OCI-LY1 (cell line): ENCODE measurements around the gene MTX1.
"Not testable (repeated sequence)": the region's sequence is repeated elsewhere in the genome, so short reads cannot be mapped to it uniquely, and the experiment has no call there.

Experiments
- H2AFZ ChIP-seq: fragments of 200-600 bp; sonication (generic), shearing (Covaris generic); 2 replicates; pipeline ENCODE4 v1.6.0; 2014; ENCODE audit warnings: antibody characterized with exemption, mild to moderate bottlenecking, low read length
- H3F3A ChIP-seq: fragments of 200-600 bp; sonication (generic), shearing (Covaris generic); 2 replicates; pipeline ENCODE4 v1.6.0; 2014; ENCODE audit warnings: mild to moderate bottlenecking, antibody characterized with exemption, low read length, moderate library complexity; ENCODE audit not compliant: insufficient read depth
- H3K27ac ChIP-seq: fragments of 200-600 bp; sonication (generic); 2 replicates; pipeline ENCODE4 v1.5.1; 2014; ENCODE audit warnings: low read length, mixed run types, mild to moderate bottlenecking, low read depth; ENCODE audit not compliant: poor library complexity, severe bottlenecking
- H3K27me3 ChIP-seq: fragments of 200-600 bp; sonication (generic); 2 replicates; pipeline ENCODE4 v1.6.0; 2014; ENCODE audit warnings: antibody characterized with exemption, mild to moderate bottlenecking, low read length, moderate library complexity; ENCODE audit not compliant: insufficient read depth
- H3K36me3 ChIP-seq: fragments of 200-600 bp; sonication (generic); 2 replicates; pipeline ENCODE4 v1.6.1; 2014; ENCODE audit warnings: mild to moderate bottlenecking, antibody characterized with exemption, low read length, moderate library complexity, mixed read lengths; ENCODE audit not compliant: insufficient read depth
- H3K4me1 ChIP-seq: fragments of 200-600 bp; sonication (generic); 2 replicates; pipeline ENCODE4 v1.5.1; 2014; ENCODE audit warnings: mild to moderate bottlenecking, low read length, moderate library complexity; ENCODE audit not compliant: insufficient read depth, severe bottlenecking
- H3K4me2 ChIP-seq: fragments of 200-600 bp; sonication (generic), shearing (Covaris generic); 2 replicates; pipeline ENCODE4 v1.6.1; 2014; ENCODE audit warnings: low read length
- H3K4me3 ChIP-seq: fragments of 200-600 bp; sonication (generic); 2 replicates; pipeline ENCODE4 v1.5.1; 2014; ENCODE audit warnings: low read length, low read depth, mild to moderate bottlenecking, mixed read lengths; ENCODE audit not compliant: poor library complexity, severe bottlenecking
- H3K79me2 ChIP-seq: fragments of 200-600 bp; shearing (Covaris generic); 2 replicates; pipeline ENCODE4 v1.6.1; 2016; ENCODE audit warnings: mixed run types, low read length, mixed read lengths; ENCODE audit not compliant: insufficient read depth
- H3K9ac ChIP-seq: fragments of 200-600 bp; sonication (generic), shearing (Covaris generic); 2 replicates; pipeline ENCODE4 v1.6.1; 2014; ENCODE audit warnings: mild to moderate bottlenecking, low read length, mixed read lengths
- H3K9me2 ChIP-seq: fragments of 200-600 bp; sonication (generic), shearing (Covaris generic); 2 replicates; pipeline ENCODE4 v1.6.1; 2014; ENCODE audit warnings: low read depth, mild to moderate bottlenecking, low read length, mixed read lengths
- H3K9me3 ChIP-seq: fragments of 200-600 bp; shearing (Covaris generic); 2 replicates; pipeline ENCODE4 v1.6.1; 2014; ENCODE audit warnings: low read length, mixed read lengths
- H4K20me1 ChIP-seq: fragments of 200-600 bp; sonication (generic), shearing (Covaris generic); 2 replicates; pipeline ENCODE4 v1.6.0; 2016; ENCODE audit warnings: mild to moderate bottlenecking, low read length; ENCODE audit not compliant: insufficient read depth
- EZH2 ChIP-seq: fragments of 200-600 bp; sonication (generic), shearing (Covaris generic); IDR thresholded peaks from 2 replicates; pipeline ENCODE4 v1.8.0; 2017; ENCODE audit warnings: borderline replicate concordance, mixed run types, mild to moderate bottlenecking, antibody characterized with exemption, low read length, moderate library complexity, mixed read lengths
- TF ChIP-seq, protein P1 (sequence below): fragments of 200-600 bp; sonication (generic), shearing (Covaris generic); IDR thresholded peaks from 2 replicates; pipeline ENCODE4 v1.5.1; 2017; ENCODE audit warnings: mild to moderate bottlenecking, antibody characterized with exemption, low read length, moderate library complexity, mixed read lengths

Gene MTX1

GRCh38 chr1:155207806-155208540, 522 bp upstream of the MTX1 start, which contains the start of gene THBS3:
TSS of gene THBS3 (minus strand) at chr1:155207897. CDS start at chr1:155207876, 21 bp downstream.
- peak within 1 kb of the TSS; percentile 94 for H3K4me3 ChIP-seq
- peak within 1 kb of the TSS; percentile 81 for H3K9ac ChIP-seq
- H3K9me2 ChIP-seq, result no peaks in the 10 kb centered on the region
- no peak for TF ChIP-seq EZH2
- H3K4me2 ChIP-seq, result peak within 1 kb of the TSS; percentile 95
- peaks cover 4% of the 10 kb centered on the region; the same call in 1 of the 2 replicates for H3F3A ChIP-seq
- H3K79me2 ChIP-seq, result no peaks in the 10 kb centered on the region
- no peaks in the 10 kb centered on the region for H3K36me3 ChIP-seq
- no peak within 1 kb of the TSS for H2AFZ ChIP-seq
- no peaks in the 10 kb centered on the region for H3K9me3 ChIP-seq
- peaks cover 31% of the 10 kb centered on the region for H3K4me1 ChIP-seq
- no peaks in the 10 kb centered on the region for H3K27me3 ChIP-seq
- no peaks in the 10 kb centered on the region for H4K20me1 ChIP-seq
- peak within 1 kb of the TSS; percentile 58 for H3K27ac ChIP-seq

DNA sequence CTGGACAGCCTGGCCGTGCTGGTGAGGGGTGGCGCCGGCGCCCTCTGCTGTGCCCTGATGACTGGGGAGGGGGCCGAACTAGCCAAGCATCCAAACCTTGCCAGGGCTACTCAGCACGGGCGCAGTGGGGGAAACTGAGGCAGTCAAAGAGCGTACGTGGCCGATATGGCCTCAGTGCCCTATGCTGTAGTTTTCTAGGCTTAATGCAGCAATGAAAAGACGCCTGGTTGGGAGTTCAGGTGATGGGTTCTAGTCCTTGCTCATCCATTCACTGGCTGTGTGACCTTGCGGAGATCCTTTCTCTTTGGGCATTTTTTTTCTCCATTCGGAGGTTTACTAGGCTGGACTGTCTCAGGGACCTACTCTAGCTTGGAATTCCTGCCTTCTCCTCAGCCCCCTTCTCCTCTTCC, 822 bp downstream of the MTX1 start:
- peaks cover 31% of the 10 kb centered on the region for H3K4me1 ChIP-seq
- TF ChIP-seq EZH2, result no peak
- TF ChIP-seq, protein P1, sequence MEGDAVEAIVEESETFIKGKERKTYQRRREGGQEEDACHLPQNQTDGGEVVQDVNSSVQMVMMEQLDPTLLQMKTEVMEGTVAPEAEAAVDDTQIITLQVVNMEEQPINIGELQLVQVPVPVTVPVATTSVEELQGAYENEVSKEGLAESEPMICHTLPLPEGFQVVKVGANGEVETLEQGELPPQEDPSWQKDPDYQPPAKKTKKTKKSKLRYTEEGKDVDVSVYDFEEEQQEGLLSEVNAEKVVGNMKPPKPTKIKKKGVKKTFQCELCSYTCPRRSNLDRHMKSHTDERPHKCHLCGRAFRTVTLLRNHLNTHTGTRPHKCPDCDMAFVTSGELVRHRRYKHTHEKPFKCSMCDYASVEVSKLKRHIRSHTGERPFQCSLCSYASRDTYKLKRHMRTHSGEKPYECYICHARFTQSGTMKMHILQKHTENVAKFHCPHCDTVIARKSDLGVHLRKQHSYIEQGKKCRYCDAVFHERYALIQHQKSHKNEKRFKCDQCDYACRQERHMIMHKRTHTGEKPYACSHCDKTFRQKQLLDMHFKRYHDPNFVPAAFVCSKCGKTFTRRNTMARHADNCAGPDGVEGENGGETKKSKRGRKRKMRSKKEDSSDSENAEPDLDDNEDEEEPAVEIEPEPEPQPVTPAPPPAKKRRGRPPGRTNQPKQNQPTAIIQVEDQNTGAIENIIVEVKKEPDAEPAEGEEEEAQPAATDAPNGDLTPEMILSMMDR, result no peak
- H3K9me3 ChIP-seq, result no peaks in the 10 kb centered on the region
- H3K27me3 ChIP-seq, result no peaks in the 10 kb centered on the region
- peak overlapping the region; percentile 95 for H3K4me2 ChIP-seq
- H3K79me2 ChIP-seq, result no peaks in the 10 kb centered on the region
- H3K9ac ChIP-seq, result peak overlapping the region; percentile 81
- no peak overlapping the region for H2AFZ ChIP-seq
- H3K9me2 ChIP-seq, result no peaks in the 10 kb centered on the region
- H3K27ac ChIP-seq, result peak overlapping the region; percentile 15
- peak overlapping the region; percentile 94 for H3K4me3 ChIP-seq
- H3K36me3 ChIP-seq, result no peaks in the 10 kb centered on the region
- no peaks in the 10 kb centered on the region for H4K20me1 ChIP-seq
- H3F3A ChIP-seq, result peaks cover 4% of the 10 kb centered on the region; the same call in 1 of the 2 replicates

GRCh38 chr1:155210314-155211104, 2.0 kb downstream of the MTX1 start:
- Histone ChIP-seq H3K9me2 (no peaks in the 10 kb centered on the region), H4K20me1 (no peaks in the 10 kb centered on the region), H3K9ac (no peak overlapping the region; the same call in 1 of the 2 replicates), H3K79me2 (no peaks in the 10 kb centered on the region), H2AFZ (no peak overlapping the region), H3K4me3 (peak overlapping the region; percentile 94), H3K4me1 (peaks cover 31% of the 10 kb centered on the region), H3K4me2 (peak overlapping the region; percentile 95), H3K9me3 (no peaks in the 10 kb centered on the region), H3F3A (peaks cover 4% of the 10 kb centered on the region; the same call in 1 of the 2 replicates), H3K36me3 (no peaks in the 10 kb centered on the region), H3K27ac (no peak overlapping the region), H3K27me3 (no peaks in the 10 kb centered on the region)
- TF ChIP-seq, protein P1, result no peak
- TF ChIP-seq EZH2, result no peak

DNA sequence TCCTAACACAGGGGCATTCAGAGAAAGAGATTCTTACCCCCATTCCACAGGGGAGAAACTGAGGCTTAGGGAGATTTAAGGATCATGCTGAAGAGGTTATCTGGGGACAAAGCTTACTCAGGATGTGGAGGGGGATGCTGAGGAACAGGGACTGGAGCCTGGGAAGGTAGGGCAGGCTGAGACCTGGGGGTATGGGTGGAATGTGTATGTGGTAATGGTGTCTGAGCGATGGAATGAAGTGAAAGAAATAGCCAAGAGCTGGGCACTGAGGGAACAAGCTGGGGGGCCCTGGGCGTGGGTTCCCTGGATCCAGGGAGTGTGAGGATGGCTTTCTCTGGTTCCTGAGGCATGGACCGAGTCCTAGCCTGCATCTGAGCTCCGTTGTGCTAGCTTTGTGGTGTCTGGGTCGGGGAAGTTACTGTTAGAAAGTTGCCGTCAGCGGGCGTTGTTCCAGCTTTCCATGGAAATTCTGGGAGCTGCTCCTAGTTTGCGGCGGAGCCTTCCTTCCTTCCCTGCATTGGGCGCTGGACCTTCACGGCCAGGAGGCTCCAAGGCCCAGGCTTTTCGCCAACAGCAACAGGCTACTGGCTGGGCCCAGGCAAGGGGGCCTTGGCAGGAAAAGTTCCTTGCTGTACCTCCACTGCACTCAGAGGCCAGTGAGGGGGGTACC, 3.0 kb downstream of the MTX1 start:
- not testable (repeated sequence) for H3F3A ChIP-seq, H3K9me2 ChIP-seq, H2AFZ ChIP-seq, H3K9ac ChIP-seq, H3K79me2 ChIP-seq, H3K9me3 ChIP-seq, H3K27ac ChIP-seq, H3K4me3 ChIP-seq, H4K20me1 ChIP-seq, H3K27me3 ChIP-seq, H3K4me2 ChIP-seq, H3K36me3 ChIP-seq
- peaks cover 31% of the 10 kb centered on the region for H3K4me1 ChIP-seq

GRCh38 chr1:155212051-155212440, 3.6 kb downstream of the MTX1 start:
- not testable (repeated sequence) for H3K36me3 ChIP-seq, H3K9me2 ChIP-seq, H4K20me1 ChIP-seq, H3K79me2 ChIP-seq, H3K4me2 ChIP-seq, H3F3A ChIP-seq, H3K27me3 ChIP-seq, H3K27ac ChIP-seq, H2AFZ ChIP-seq, H3K4me3 ChIP-seq, H3K9ac ChIP-seq, H3K9me3 ChIP-seq
- H3K4me1 ChIP-seq, result peaks cover 29% of the 10 kb centered on the region
